Activated CD8-positive, alpha-beta T cell treated with anti-CD3 and anti-CD28 coated beads, Interleukin-2, amount 10 ng/mL, durations not matched to agents 7 days and 5 days (primary cell): Measurements from ENCODE around the gene WAPL. TPM values are rescaled to one million over a fixed set of nuclear protein-coding genes. Genes with fewer than 3 reads are reported as not detected.

Experiments
- ATAC-seq: fragments of 150-1000 bp; cut with Tn5 transposase; one replicate; pipeline ENCODE4 v1.10.0; 2021; ENCODE audit warnings: moderate library complexity
- CTCF ChIA-PET: fragments of 350-600 bp; sonication (Branson Sonifier 250); formaldehyde crosslinking; loops from one replicate; lab custom pipeline; 2021; ENCODE audit warnings: antibody characterized with exemption; lab: Charles Lee
- POLR2A ChIA-PET: fragments of 350-600 bp; sonication (Branson Sonifier 250); formaldehyde crosslinking; loops from one replicate; lab custom pipeline; 2021; ENCODE audit warnings: antibody characterized with exemption; lab: Charles Lee
- DNase-seq: peaks from one replicate; pipeline ENCODE4 v3.0.0-alpha.2; 2020
- H3K27ac Mint-ChIP-seq: one replicate; pipeline ENCODE4 v1.8.0; 2021; ENCODE audit warnings: mild to moderate bottlenecking, mixed read lengths
- H3K27me3 Mint-ChIP-seq: one replicate; pipeline ENCODE4 v1.8.0; 2021; ENCODE audit warnings: low read depth, mixed read lengths
- H3K36me3 Mint-ChIP-seq: one replicate; pipeline ENCODE4 v1.8.0; 2021; ENCODE audit warnings: low read depth, mixed read lengths
- H3K4me1 Mint-ChIP-seq: one replicate; pipeline ENCODE4 v1.8.0; 2021; ENCODE audit warnings: low read depth, mixed read lengths
- H3K4me3 Mint-ChIP-seq: one replicate; pipeline ENCODE4 v1.8.0; 2021; ENCODE audit warnings: mild to moderate bottlenecking, mixed read lengths
- H3K9me3 Mint-ChIP-seq: one replicate; pipeline ENCODE4 v1.8.0; 2022; ENCODE audit warnings: mixed read lengths; ENCODE audit not compliant: insufficient read depth
- total RNA-seq, 2 experiments: library from RNA; stranded (reverse); gene quantifications; one replicate each; pipeline ENCODE4 v1.2.3, GENCODE V29; 2021

WAPL gene
- total RNA-seq, 2 experiments from 2014 or later, result 49.6 to 50.7 TPM

DNA sequence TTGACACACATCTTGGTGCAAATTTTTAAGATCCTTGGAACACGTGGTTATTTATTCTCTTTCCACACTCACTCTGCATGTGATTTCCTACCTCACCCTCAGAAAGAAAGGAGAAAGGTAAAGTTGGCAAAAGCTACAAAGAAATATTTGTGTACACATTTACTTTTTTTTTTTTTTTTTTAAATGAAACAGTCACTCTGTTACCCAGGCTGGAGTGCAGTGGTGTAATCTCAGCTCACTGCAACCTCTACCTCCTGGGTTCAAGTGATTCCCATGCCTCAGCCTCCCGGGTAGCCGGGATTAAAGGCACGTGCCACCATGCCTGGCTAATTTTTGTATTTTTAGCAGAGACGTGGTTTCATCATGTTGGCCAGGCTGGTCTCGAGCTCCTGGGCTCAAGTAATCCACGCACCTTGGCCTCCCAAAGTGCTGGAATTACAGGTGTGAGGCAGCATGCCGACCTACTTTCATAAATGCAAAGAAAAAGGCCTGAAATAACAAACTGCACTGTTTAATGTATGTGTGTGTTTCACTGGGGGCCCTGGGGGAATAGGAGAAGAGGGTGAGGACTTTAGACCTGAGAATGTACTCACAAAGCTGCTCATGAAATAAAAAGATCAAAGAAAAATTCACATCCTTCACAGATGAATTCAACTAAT, 83.4 kb downstream of the WAPL start:
- Mint-ChIP-seq H3K9me3 (no peaks in the 10 kb centered on the region), H3K27ac (no peak overlapping the region), H3K27me3 (no peaks in the 10 kb centered on the region), H3K36me3 (peaks cover 65% of the 10 kb centered on the region), H3K4me3 (no peak overlapping the region), H3K4me1 (peaks cover 26% of the 10 kb centered on the region)
- POLR2A ChIA-PET, result interaction anchor here (1.6 kb wide), 1 partner anchor 38 kb away, joined by 7 read pairs; no protein-coding TSS in a partner anchor
- no peak for ATAC-seq
- CTCF ChIA-PET, result interaction anchor here (1.0 to 2.6 kb wide), 4 partner anchors 25 to 147 kb away, joined by 3 to 16 read pairs (median 3); no protein-coding TSS in a partner anchor
- DNase-seq, result no peak

DNA sequence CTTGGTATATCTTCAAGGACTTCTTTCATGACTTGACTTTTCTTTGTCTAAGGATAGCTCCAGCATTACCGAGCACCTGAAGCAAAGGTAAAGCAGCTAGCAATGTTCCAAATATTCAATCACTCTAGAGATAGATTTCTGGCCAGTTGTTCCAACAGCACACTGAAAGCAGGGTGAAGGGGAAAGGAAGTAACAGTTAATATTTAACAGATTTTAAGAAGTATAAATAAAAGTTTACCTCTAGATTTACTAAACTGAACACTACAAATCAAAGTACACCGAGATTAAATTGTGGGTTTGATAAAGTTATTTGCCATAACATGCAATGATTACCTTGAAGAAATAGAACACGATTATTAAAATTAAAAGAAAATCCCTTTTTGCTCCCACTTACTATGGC, 84.1 kb downstream of the WAPL start:
- H3K4me3 Mint-ChIP-seq, result no peak overlapping the region
- ATAC-seq (no peak), DNase-seq (no peak)
- POLR2A ChIA-PET, result interaction anchor here (1.8 kb wide), 1 partner anchor 37 kb away, joined by 6 read pairs; no protein-coding TSS in a partner anchor
- peaks cover 60% of the 10 kb centered on the region for H3K36me3 Mint-ChIP-seq
- H3K27me3 Mint-ChIP-seq, result no peaks in the 10 kb centered on the region
- H3K9me3 Mint-ChIP-seq, result no peaks in the 10 kb centered on the region
- peaks cover 26% of the 10 kb centered on the region for H3K4me1 Mint-ChIP-seq
- H3K27ac Mint-ChIP-seq, result no peak overlapping the region
- CTCF ChIA-PET, result interaction anchor here (1.0 to 1.5 kb wide), 3 partner anchors 24 to 43 kb away, joined by 3 to 6 read pairs (median 3); no protein-coding TSS in a partner anchor

DNA sequence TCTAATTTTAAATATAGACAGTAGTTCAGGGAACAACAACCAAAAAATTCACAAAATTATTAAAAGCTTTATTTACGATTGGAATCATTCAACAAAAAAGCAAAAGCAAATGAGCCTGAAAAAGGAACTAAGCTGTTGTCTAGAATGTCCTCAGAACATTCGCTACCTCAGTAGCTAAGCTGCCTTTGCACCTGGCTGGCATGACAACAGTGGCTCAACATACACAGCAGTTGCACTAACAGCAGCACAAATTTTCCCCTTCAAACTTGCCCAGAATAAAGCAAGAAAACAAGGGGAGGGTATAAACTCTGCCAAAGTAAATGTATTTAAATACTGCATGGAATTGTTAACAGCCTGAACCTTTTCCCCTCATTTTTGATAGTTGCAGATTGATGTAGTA, 84.6 kb downstream of the WAPL start:
- no peaks in the 10 kb centered on the region for H3K9me3 Mint-ChIP-seq
- DNase-seq (no peak), ATAC-seq (no peak)
- H3K36me3 Mint-ChIP-seq, result peaks cover 56% of the 10 kb centered on the region
- H3K27ac Mint-ChIP-seq, result no peak overlapping the region
- ChIA-PET CTCF (interaction anchor here (1.5 kb wide), 1 partner anchor 37 kb away, joined by 6 read pairs; no protein-coding TSS in a partner anchor), POLR2A (interaction anchor here (1.8 kb wide), 1 partner anchor 37 kb away, joined by 6 read pairs; no protein-coding TSS in a partner anchor)
- H3K4me1 Mint-ChIP-seq, result peaks cover 26% of the 10 kb centered on the region
- H3K4me3 Mint-ChIP-seq, result no peak overlapping the region
- H3K27me3 Mint-ChIP-seq, result no peaks in the 10 kb centered on the region

DNA sequence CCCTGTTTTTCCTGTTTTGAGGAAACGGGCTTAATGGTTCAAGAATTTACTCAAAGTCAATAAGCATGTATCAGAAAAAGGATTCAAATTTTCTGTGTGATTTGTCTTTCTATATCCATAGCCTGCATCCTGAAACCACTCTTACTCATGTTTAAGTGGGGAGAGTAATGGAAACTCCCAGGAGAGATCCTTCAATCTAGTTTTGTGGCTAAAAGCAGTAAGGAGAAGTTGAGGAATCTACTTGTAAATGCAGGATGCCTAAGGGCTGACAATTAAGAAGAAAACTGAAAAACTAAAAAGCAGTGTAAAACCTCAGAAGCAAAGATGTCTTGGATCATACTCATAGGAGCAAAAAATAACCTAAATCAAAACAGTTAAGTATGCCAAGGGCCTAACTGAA, 86.9 kb downstream of the WAPL start:
- no peaks in the 10 kb centered on the region for H3K9me3 Mint-ChIP-seq
- H3K4me1 Mint-ChIP-seq, result peaks cover 7% of the 10 kb centered on the region
- no peak overlapping the region for H3K4me3 Mint-ChIP-seq
- no peak overlapping the region for H3K27ac Mint-ChIP-seq
- peaks cover 36% of the 10 kb centered on the region for H3K36me3 Mint-ChIP-seq
- no peaks in the 10 kb centered on the region for H3K27me3 Mint-ChIP-seq
- DNase-seq (no peak), ATAC-seq (no peak)
- ChIA-PET CTCF (no interaction called here), POLR2A (no interaction called here)

DNA sequence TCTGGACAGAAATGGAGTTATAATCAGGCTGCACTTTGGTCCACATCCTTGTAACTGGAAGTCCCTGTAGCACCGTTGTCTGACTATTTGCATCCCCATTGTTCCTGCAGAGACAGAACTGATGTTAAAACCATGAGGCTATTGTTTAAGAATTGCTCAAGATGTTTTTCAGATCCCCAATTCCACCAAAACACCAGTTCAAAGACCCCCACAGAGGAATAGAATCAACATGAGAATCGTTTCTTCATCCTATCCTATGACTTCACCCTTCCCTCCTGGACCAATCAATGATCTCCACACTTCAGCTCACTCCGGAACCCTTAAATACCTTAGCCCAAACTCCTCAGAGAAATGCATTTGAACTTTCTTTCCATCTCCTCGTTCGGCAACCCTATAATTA, 97.9 kb downstream of the WAPL start:
- Mint-ChIP-seq H3K4me3 (no peak overlapping the region), H3K9me3 (no peaks in the 10 kb centered on the region), H3K27ac (no peak overlapping the region), H3K4me1 (peaks cover 4% of the 10 kb centered on the region), H3K36me3 (no peaks in the 10 kb centered on the region), H3K27me3 (peaks cover 8% of the 10 kb centered on the region)
- DNase-seq, result no peak
- no peak for ATAC-seq
- CTCF ChIA-PET, result interaction anchor here (1.0 kb wide), 1 partner anchor 21 kb away, joined by 4 read pairs; no protein-coding TSS in a partner anchor
- POLR2A ChIA-PET, result no interaction called here

DNA sequence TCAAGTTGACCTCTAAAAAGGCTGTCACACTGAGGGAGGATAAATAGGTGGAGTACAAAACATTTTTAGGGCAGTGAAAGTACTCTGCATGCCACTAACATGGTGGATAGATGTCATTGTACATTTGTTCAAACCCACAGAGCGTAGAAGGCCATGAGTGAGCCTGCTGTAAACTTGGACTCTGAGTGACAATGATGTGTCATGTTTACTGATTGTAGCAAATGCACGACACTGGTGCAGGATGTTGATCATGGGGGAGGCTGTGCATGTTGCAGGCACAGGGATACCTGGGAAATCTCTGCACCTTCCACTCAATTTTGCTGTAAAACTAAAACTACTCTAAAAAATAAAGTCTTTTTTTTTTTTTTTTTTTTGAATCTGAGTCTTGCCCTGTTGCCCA, 102.5 kb downstream of the WAPL start:
- H3K27ac Mint-ChIP-seq, result no peak overlapping the region
- H3K9me3 Mint-ChIP-seq, result no peaks in the 10 kb centered on the region
- CTCF ChIA-PET, result interaction anchor here (1.0 to 5.0 kb wide), 2 partner anchors 18 to 62 kb away, joined by 4 to 33 read pairs; no protein-coding TSS in a partner anchor

DNA sequence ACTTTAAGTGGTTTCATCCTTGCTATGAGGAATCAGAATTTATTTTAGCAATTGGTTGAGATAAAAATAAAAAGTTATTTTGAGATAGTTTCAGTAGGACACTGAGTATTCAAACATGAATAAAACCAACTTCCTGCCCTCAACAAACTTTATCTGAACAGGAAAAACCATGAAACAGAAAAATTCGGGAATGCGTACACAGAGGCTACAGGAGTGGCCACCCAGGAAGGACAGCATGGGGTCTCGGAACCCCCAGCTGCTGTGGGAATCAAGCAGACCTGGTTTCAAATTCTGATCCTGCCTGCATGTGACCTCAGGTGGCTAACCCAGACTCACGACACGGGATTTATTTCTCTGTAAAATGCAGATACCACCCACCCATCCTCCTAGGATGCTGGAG, 106.0 kb downstream of the WAPL start:
- H3K27me3 Mint-ChIP-seq, result no peaks in the 10 kb centered on the region
- CTCF ChIA-PET, result interaction anchor here (5.8 kb wide), 1 partner anchor 14 kb away, joined by 93 read pairs; no protein-coding TSS in a partner anchor
- ATAC-seq, result no peak
- H3K9me3 Mint-ChIP-seq, result no peaks in the 10 kb centered on the region
- peaks cover 6% of the 10 kb centered on the region for H3K36me3 Mint-ChIP-seq
- peaks cover 54% of the 10 kb centered on the region for H3K4me1 Mint-ChIP-seq
- no peak overlapping the region for H3K4me3 Mint-ChIP-seq
- no peak overlapping the region for H3K27ac Mint-ChIP-seq
- no peak for DNase-seq
- POLR2A ChIA-PET, result interaction anchor here (5.4 kb wide), 1 partner anchor 14 kb away, joined by 136 read pairs; no protein-coding TSS in a partner anchor

More for the DNA sequence above, 102.5 kb downstream of the WAPL start:
- POLR2A ChIA-PET, result interaction anchor here (1.6 kb wide), 1 partner anchor 19 kb away, joined by 5 read pairs; no protein-coding TSS in a partner anchor
- Mint-ChIP-seq H3K4me1 (peaks cover 21% of the 10 kb centered on the region), H3K27me3 (peaks cover 5% of the 10 kb centered on the region), H3K36me3 (no peaks in the 10 kb centered on the region), H3K4me3 (no peak overlapping the region)
- no peak for DNase-seq
- no peak for ATAC-seq

DNA sequence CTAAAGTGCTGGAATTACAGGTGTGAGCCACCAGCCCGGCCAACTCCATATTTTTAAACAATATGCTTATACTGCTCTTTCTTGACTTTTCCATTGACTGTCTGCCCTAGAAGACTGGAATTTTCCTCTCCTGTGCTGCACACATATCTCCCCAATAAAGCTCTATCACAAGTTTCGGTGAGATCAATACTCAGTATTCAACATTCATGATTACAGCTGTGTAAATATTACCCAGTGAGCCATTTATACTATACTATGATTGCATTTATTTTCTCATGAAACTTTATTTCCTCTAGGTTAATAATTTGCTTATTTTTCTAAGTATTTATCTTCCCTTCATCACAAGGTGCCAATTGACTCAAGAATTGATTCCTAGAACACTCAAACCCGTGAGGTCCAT, 106.5 kb downstream of the WAPL start:
- CTCF ChIA-PET, result interaction anchor here (0.5 to 5.8 kb wide), 2 partner anchors 14 to 1684 kb away, joined by 3 to 93 read pairs; no protein-coding TSS in a partner anchor
- Mint-ChIP-seq H3K4me1 (peaks cover 57% of the 10 kb centered on the region), H3K4me3 (no peak overlapping the region), H3K9me3 (no peaks in the 10 kb centered on the region), H3K27ac (peak overlapping the region; percentile 35), H3K36me3 (peaks cover 7% of the 10 kb centered on the region), H3K27me3 (no peaks in the 10 kb centered on the region)
- POLR2A ChIA-PET, result interaction anchor here (5.4 kb wide), 1 partner anchor 14 kb away, joined by 136 read pairs; no protein-coding TSS in a partner anchor
- DNase-seq (no peak), ATAC-seq (no peak)

DNA sequence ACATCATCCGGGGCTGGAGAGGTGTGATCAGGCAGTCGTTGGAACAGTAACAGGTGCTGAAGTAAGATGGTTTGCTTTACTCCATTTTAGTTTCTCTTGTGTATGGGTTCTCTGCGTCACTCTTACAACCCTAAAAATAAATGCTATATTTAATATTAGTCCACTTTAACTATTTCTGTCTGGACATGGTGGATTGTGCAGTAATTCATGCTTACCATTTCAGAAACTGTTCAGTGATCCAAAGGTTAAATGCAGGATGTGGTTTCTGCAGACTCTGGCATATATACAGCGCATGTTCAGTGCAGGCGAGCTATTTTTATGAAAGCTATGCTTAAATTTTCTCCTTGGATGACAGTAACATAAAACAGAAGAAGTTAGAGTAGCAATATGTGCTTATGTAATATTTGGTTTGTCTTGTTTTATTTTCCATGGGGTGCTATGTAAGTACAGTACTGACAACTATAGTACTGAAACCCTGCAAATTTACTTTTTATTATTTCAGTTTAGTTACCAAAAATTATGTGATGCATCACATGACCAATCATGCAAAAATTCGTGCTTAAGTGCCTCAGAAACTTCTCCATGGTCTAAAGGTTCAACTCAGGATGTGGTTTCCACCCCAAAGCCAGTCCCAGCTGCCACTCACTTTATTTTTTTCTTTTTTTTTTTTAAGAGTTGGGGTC, 108.4 kb downstream of the WAPL start:
- peak; percentile 67 for DNase-seq
- ATAC-seq, result peak; percentile 67
- CTCF ChIA-PET, result interaction anchor here (0.7 to 5.8 kb wide), 5 partner anchors 12 to 172 kb away, joined by 3 to 93 read pairs (median 3); no protein-coding TSS in a partner anchor
- peak overlapping the region; percentile 56 for H3K4me3 Mint-ChIP-seq
- peaks cover 51% of the 10 kb centered on the region for H3K4me1 Mint-ChIP-seq
- no peaks in the 10 kb centered on the region for H3K27me3 Mint-ChIP-seq
- peaks cover 9% of the 10 kb centered on the region for H3K36me3 Mint-ChIP-seq
- H3K9me3 Mint-ChIP-seq, result no peaks in the 10 kb centered on the region
- POLR2A ChIA-PET, result interaction anchor here (0.7 to 5.4 kb wide), 2 partner anchors 12 to 22 kb away, joined by 3 to 136 read pairs; no protein-coding TSS in a partner anchor
- H3K27ac Mint-ChIP-seq, result peak overlapping the region; percentile 82

DNA sequence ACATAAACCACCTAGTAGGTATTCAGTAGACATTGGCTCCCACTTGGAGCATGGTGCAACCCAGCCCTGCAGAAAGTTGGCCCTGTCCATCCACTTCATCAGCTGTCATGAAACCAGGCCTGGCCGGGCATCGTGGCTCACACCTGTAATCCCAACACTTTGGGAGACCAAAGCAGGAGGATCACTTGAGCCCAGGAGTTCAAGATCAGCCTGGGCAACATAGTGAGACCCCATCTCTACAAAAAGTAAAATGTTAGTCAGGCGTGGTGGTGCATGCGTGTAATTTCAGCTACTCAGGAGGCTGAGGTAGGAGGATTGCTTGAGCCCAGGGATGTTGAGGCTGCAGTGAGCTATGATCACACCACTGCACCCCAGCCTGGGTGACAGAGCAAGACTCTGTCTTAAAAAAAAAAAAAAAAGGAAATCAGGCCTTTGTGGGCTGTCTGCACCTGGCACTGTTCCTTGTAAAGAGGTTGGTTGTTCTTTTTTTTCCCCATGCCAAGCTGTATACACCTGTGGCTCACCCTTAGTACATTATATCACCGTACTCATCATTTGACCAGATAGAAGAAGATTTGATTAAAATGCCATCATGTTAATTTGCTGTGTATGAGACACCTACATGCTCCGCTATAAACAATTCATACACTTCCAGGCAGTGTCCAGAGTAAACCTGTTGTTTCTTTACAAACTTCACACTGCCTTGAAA, 109.6 kb downstream of the WAPL start:
- peak overlapping the region; percentile 82 for H3K27ac Mint-ChIP-seq
- ChIA-PET POLR2A (interaction anchor here (1.3 to 5.4 kb wide), 3 partner anchors 8 to 38 kb away, joined by 3 to 136 read pairs (median 6); no protein-coding TSS in a partner anchor), CTCF (interaction anchor here (1.1 to 5.8 kb wide), 4 partner anchors 11 to 173 kb away, joined by 3 to 93 read pairs (median 6); no protein-coding TSS in a partner anchor)
- H3K36me3 Mint-ChIP-seq, result peaks cover 9% of the 10 kb centered on the region
- H3K9me3 Mint-ChIP-seq, result no peaks in the 10 kb centered on the region
- H3K4me3 Mint-ChIP-seq, result peak overlapping the region; percentile 72
- H3K27me3 Mint-ChIP-seq, result no peaks in the 10 kb centered on the region
- DNase-seq, result no peak
- peaks cover 51% of the 10 kb centered on the region for H3K4me1 Mint-ChIP-seq
- peak; percentile 32 for ATAC-seq
